ENCODE results near the gene CNR2.

CNR2 gene

GRCh38 chr1:23867895-23868556 is 45.1 kb downstream of the CNR2 start, which contains the start of gene FUCA1:
FUCA1 (minus strand) TSS chr1:23868290; CDS start chr1:23868286, 4 bp downstream.
- Histone ChIP-seq H3K4me3 (ENCODE audit: low read length in 2 of 2) (peak within 1 kb of the TSS; percentile 80 to 86), H3K4me2 (ENCODE audit: insufficient read depth, low read length, poor library complexity, severe bottlenecking) (peak within 1 kb of the TSS; percentile 98), H3K79me1 (ENCODE audit: low read depth, low read length) (no peaks in the 10 kb centered on the region), H2AFZ (ENCODE audit: low read length) (peak within 1 kb of the TSS; percentile 99), H3K18ac (ENCODE audit: low read length) (peak within 1 kb of the TSS; percentile 82), H3K9ac (ENCODE audit: low read depth, low read length, poor library complexity) (peak within 1 kb of the TSS; percentile 81), H3K9me3 (replicated peaks in 1 of 2; ENCODE audit: control insufficient read depth in 2 of 2, insufficient read depth in 1 of 2, low read depth in 1 of 2, low read length in 2 of 2) (no peaks in the 10 kb centered on the region), H2BK120ac (ENCODE audit: low read depth, low read length) (no peak within 1 kb of the TSS), H2AK5ac (ENCODE audit: low read depth, low read length) (no peak within 1 kb of the TSS), H3K14ac (ENCODE audit: low read length) (no peak within 1 kb of the TSS), H3K4me1 (ENCODE audit: control insufficient read depth in 2 of 2, insufficient read depth in 1 of 2, low read depth in 1 of 2, low read length in 2 of 2) (peaks cover 2 to 3% of the 10 kb centered on the region in 2 donors), H4K91ac (ENCODE audit: low read depth, low read length, poor library complexity) (no peak within 1 kb of the TSS), H3K4ac (ENCODE audit: low read length) (no peak within 1 kb of the TSS), H2BK15ac (ENCODE audit: low read length) (no peak within 1 kb of the TSS), H2BK5ac (ENCODE audit: low read length) (no peak within 1 kb of the TSS), H3K23ac (ENCODE audit: low read depth, low read length, poor library complexity) (peak within 1 kb of the TSS; percentile 76), H3K36me3 (replicated peaks in 1 of 2; ENCODE audit: control insufficient read depth in 2 of 2, insufficient read depth in 2 of 2, low read length in 2 of 2) (no peaks in the 10 kb centered on the region), H2BK12ac (ENCODE audit: low read length) (no peak within 1 kb of the TSS), H3K27me3 (ENCODE audit: control insufficient read depth in 3 of 3, insufficient read depth in 3 of 3, low read depth in 1 of 3, low read length in 3 of 3) (peaks cover 0 to 30% (median 24%) of the 10 kb centered on the region in 3 experiments), H4K8ac (ENCODE audit: low read depth, low read length) (no peak within 1 kb of the TSS), H3K27ac (replicated peaks; ENCODE audit: low read length) (no peak within 1 kb of the TSS)
- WGBS, 2 donors (ENCODE audit: extremely low coverage in 2 of 2, insufficient read length in 2 of 2, insufficient replicate concordance in 1 of 2) = no CpG with 5 or more reads among the region's 71 CpGs
- peak; percentile 92 for DNase-seq (ENCODE audit: low spot score)

GRCh38 chr1:23867542-23867894 is 45.6 kb downstream of the CNR2 start:
- no peak overlapping the region for H2BK15ac ChIP-seq (ENCODE audit: low read length)
- no peak overlapping the region for H2AK5ac ChIP-seq (ENCODE audit: low read depth, low read length)
- H3K4me2 ChIP-seq (ENCODE audit: insufficient read depth, low read length, poor library complexity, severe bottlenecking) = peak overlapping the region; percentile 98
- peak overlapping the region; percentile 99 for H2AFZ ChIP-seq (ENCODE audit: low read length)
- H3K79me1 ChIP-seq (ENCODE audit: low read depth, low read length) = no peaks in the 10 kb centered on the region
- H3K4me1 ChIP-seq (ENCODE audit: control insufficient read depth in 2 of 2, insufficient read depth in 1 of 2, low read depth in 1 of 2, low read length in 2 of 2) = peaks cover 2 to 3% of the 10 kb centered on the region in 2 donors
- peaks cover 0 to 27% (median 24%) of the 10 kb centered on the region in 3 experiments for H3K27me3 ChIP-seq (ENCODE audit: control insufficient read depth in 3 of 3, insufficient read depth in 3 of 3, low read depth in 1 of 3, low read length in 3 of 3)
- H3K9me3 ChIP-seq (replicated peaks in 1 of 2; ENCODE audit: control insufficient read depth in 2 of 2, insufficient read depth in 1 of 2, low read depth in 1 of 2, low read length in 2 of 2) = no peaks in the 10 kb centered on the region
- no peak overlapping the region for H2BK120ac ChIP-seq (ENCODE audit: low read depth, low read length)
- H2BK12ac ChIP-seq (ENCODE audit: low read length) = no peak overlapping the region
- peak overlapping the region; percentile 82 for H3K18ac ChIP-seq (ENCODE audit: low read length)
- no peak overlapping the region for H4K91ac ChIP-seq (ENCODE audit: low read depth, low read length, poor library complexity)
- peak overlapping the region; percentile 76 for H3K23ac ChIP-seq (ENCODE audit: low read depth, low read length, poor library complexity)
- H3K9ac ChIP-seq (ENCODE audit: low read depth, low read length, poor library complexity) = peak overlapping the region; percentile 81
- no peak overlapping the region for H2BK5ac ChIP-seq (ENCODE audit: low read length)
- no peak overlapping the region for H3K4ac ChIP-seq (ENCODE audit: low read length)
- H3K14ac ChIP-seq (ENCODE audit: low read length) = no peak overlapping the region
- no peak overlapping the region for H4K8ac ChIP-seq (ENCODE audit: low read depth, low read length)
- no peak overlapping the region for H3K27ac ChIP-seq (replicated peaks; ENCODE audit: low read length)
- H3K4me3 ChIP-seq (ENCODE audit: low read length in 2 of 2) = peak overlapping the region; percentile 80 to 86
- no CpG with 5 or more reads among the region's 17 CpGs for WGBS, 2 donors (ENCODE audit: extremely low coverage in 2 of 2, insufficient read length in 2 of 2, insufficient replicate concordance in 1 of 2)
- no peaks in the 10 kb centered on the region for H3K36me3 ChIP-seq (replicated peaks in 1 of 2; ENCODE audit: control insufficient read depth in 2 of 2, insufficient read depth in 2 of 2, low read length in 2 of 2)
- DNase-seq (ENCODE audit: low spot score) = no peak

- Histone ChIP-seq H3K9me3 (replicated peaks in 1 of 2; ENCODE audit: control insufficient read depth in 2 of 2, insufficient read depth in 1 of 2, low read depth in 1 of 2, low read length in 2 of 2) (no peaks in the 10 kb centered on the region), H3K9ac (ENCODE audit: low read depth, low read length, poor library complexity) (no peak overlapping the region), H4K91ac (ENCODE audit: low read depth, low read length, poor library complexity) (no peak overlapping the region), H3K18ac (ENCODE audit: low read length) (no peak overlapping the region), H3K4ac (ENCODE audit: low read length) (no peak overlapping the region), H3K4me3 (ENCODE audit: low read length in 2 of 2) (no peak overlapping the region), H4K8ac (ENCODE audit: low read depth, low read length) (no peak overlapping the region), H3K27ac (replicated peaks; ENCODE audit: low read length) (no peak overlapping the region), H3K23ac (ENCODE audit: low read depth, low read length, poor library complexity) (no peak overlapping the region), H3K4me1 (ENCODE audit: control insufficient read depth in 2 of 2, insufficient read depth in 1 of 2, low read depth in 1 of 2, low read length in 2 of 2) (peaks cover 2 to 3% of the 10 kb centered on the region in 2 donors), H2BK5ac (ENCODE audit: low read length) (no peak overlapping the region), H3K36me3 (replicated peaks in 1 of 2; ENCODE audit: control insufficient read depth in 2 of 2, insufficient read depth in 2 of 2, low read length in 2 of 2) (no peaks in the 10 kb centered on the region), H2AK5ac (ENCODE audit: low read depth, low read length) (no peak overlapping the region), H3K4me2 (ENCODE audit: insufficient read depth, low read length, poor library complexity, severe bottlenecking) (no peak overlapping the region), H2BK120ac (ENCODE audit: low read depth, low read length) (no peak overlapping the region), H2BK12ac (ENCODE audit: low read length) (no peak overlapping the region), H2BK15ac (ENCODE audit: low read length) (no peak overlapping the region), H2AFZ (ENCODE audit: low read length) (no peak overlapping the region), H3K14ac (ENCODE audit: low read length) (no peak overlapping the region), H3K79me1 (ENCODE audit: low read depth, low read length) (no peaks in the 10 kb centered on the region), H3K27me3 (ENCODE audit: control insufficient read depth in 3 of 3, insufficient read depth in 3 of 3, low read depth in 1 of 3, low read length in 3 of 3) (peaks cover 0 to 24% (median 23%) of the 10 kb centered on the region in 3 experiments)
- whole genome bisulfite sequencing, 2 donors (ENCODE audit: extremely low coverage in 2 of 2, insufficient read length in 2 of 2, insufficient replicate concordance in 1 of 2) = no CpG with 5 or more reads among the region's 4 CpGs
- no peak for DNase-seq (ENCODE audit: low spot score)
Observed at GRCh38 chr1:23865543-23865930, 47.6 kb downstream of the CNR2 start.

GRCh38 chr1:23864801-23865542 is 48.2 kb downstream of the CNR2 start:
- no peak overlapping the region for H3K4me2 ChIP-seq (ENCODE audit: insufficient read depth, low read length, poor library complexity, severe bottlenecking)
- H4K91ac ChIP-seq (ENCODE audit: low read depth, low read length, poor library complexity) = no peak overlapping the region
- H2BK12ac ChIP-seq (ENCODE audit: low read length) = no peak overlapping the region
- no peak overlapping the region for H4K8ac ChIP-seq (ENCODE audit: low read depth, low read length)
- H3K4me1 ChIP-seq (ENCODE audit: control insufficient read depth in 2 of 2, insufficient read depth in 1 of 2, low read depth in 1 of 2, low read length in 2 of 2) = peaks cover 2 to 3% of the 10 kb centered on the region in 2 donors
- H3K9ac ChIP-seq (ENCODE audit: low read depth, low read length, poor library complexity) = no peak overlapping the region
- no peak overlapping the region for H3K4ac ChIP-seq (ENCODE audit: low read length)
- no peak overlapping the region for H3K27ac ChIP-seq (replicated peaks; ENCODE audit: low read length)
- H2AFZ ChIP-seq (ENCODE audit: low read length) = no peak overlapping the region
- no peak overlapping the region for H3K14ac ChIP-seq (ENCODE audit: low read length)
- no peak overlapping the region for H2BK15ac ChIP-seq (ENCODE audit: low read length)
- H3K79me1 ChIP-seq (ENCODE audit: low read depth, low read length) = no peaks in the 10 kb centered on the region
- WGBS, 2 donors (ENCODE audit: extremely low coverage in 2 of 2, insufficient read length in 2 of 2, insufficient replicate concordance in 1 of 2) = no CpG with 5 or more reads among the region's 13 CpGs
- no peak overlapping the region for H2AK5ac ChIP-seq (ENCODE audit: low read depth, low read length)
- no peak overlapping the region for H3K23ac ChIP-seq (ENCODE audit: low read depth, low read length, poor library complexity)
- no peak overlapping the region for H3K4me3 ChIP-seq (ENCODE audit: low read length in 2 of 2)
- H3K36me3 ChIP-seq (replicated peaks in 1 of 2; ENCODE audit: control insufficient read depth in 2 of 2, insufficient read depth in 2 of 2, low read length in 2 of 2) = no peaks in the 10 kb centered on the region
- DNase-seq (ENCODE audit: low spot score) = no peak
- H2BK120ac ChIP-seq (ENCODE audit: low read depth, low read length) = no peak overlapping the region
- H3K27me3 ChIP-seq (ENCODE audit: control insufficient read depth in 3 of 3, insufficient read depth in 3 of 3, low read depth in 1 of 3, low read length in 3 of 3) = peaks cover 0 to 24% (median 20%) of the 10 kb centered on the region in 3 experiments
- H3K18ac ChIP-seq (ENCODE audit: low read length) = no peak overlapping the region
- H3K9me3 ChIP-seq (replicated peaks in 1 of 2; ENCODE audit: control insufficient read depth in 2 of 2, insufficient read depth in 1 of 2, low read depth in 1 of 2, low read length in 2 of 2) = no peaks in the 10 kb centered on the region
- H2BK5ac ChIP-seq (ENCODE audit: low read length) = no peak overlapping the region

All from neuronal stem cell (in vitro differentiated cells).